HFFc6 (cell line): ENCODE measurements around the gene ZSCAN10. TPM values are rescaled to one million over a fixed set of nuclear protein-coding genes. Genes with fewer than 3 reads are reported as not detected.

Experiments
- DNase-seq: peaks from one replicate; pipeline ENCODE4 v3.0.0-alpha.2; 2018
- H3K27ac Mint-ChIP-seq: 2 replicates; pipeline ENCODE4 v1.8.0; 2020; ENCODE audit warnings: mild to moderate bottlenecking, mixed read lengths
- H3K27me3 Mint-ChIP-seq: 2 replicates; pipeline ENCODE4 v1.8.0; 2021; ENCODE audit warnings: mild to moderate bottlenecking, moderate library complexity, mixed read lengths; ENCODE audit not compliant: insufficient read depth
- H3K36me3 Mint-ChIP-seq: 2 replicates; pipeline ENCODE4 v1.8.0; 2021; ENCODE audit warnings: low read depth, mixed read lengths
- H3K4me1 Mint-ChIP-seq: 2 replicates; pipeline ENCODE4 v1.8.0; 2020; ENCODE audit warnings: low read depth, mixed read lengths
- H3K4me3 Mint-ChIP-seq: 2 replicates; pipeline ENCODE4 v1.8.0; 2020; ENCODE audit warnings: mild to moderate bottlenecking, moderate library complexity, mixed read lengths
- H3K9me3 Mint-ChIP-seq: 2 replicates; pipeline ENCODE4 v1.8.0; 2020; ENCODE audit warnings: mild to moderate bottlenecking, mixed read lengths
- CTCF ChIP-seq: fragments of 200-600 bp; sonication (generic); IDR thresholded peaks from 2 replicates; pipeline ENCODE4 v1.5.0; 2021; ENCODE audit warnings: antibody characterized with exemption, mild to moderate bottlenecking
- total RNA-seq, 6 experiments: library from RNA; stranded (reverse); fragmentation: NEBNext Ultra II Directional; extraction: Animal tissue kit (Norgen Biotek cat#: 25700); gene quantifications; 2 replicates in 1 of 6; 3 replicates in 5 of 6; pipeline ENCODE4 v1.2.3, GENCODE V29; 2021

ZSCAN10 gene
- total RNA-seq, 6 experiments from 2014 or later, result not detected

- H3K27ac Mint-ChIP-seq, result no peak overlapping the region
- H3K9me3 Mint-ChIP-seq, result no peaks in the 10 kb centered on the region
- peaks cover 2% of the 10 kb centered on the region; the same call in 1 of the 2 replicates for H3K27me3 Mint-ChIP-seq
- no peak for DNase-seq
- no peak for TF ChIP-seq CTCF
- H3K36me3 Mint-ChIP-seq, result peaks cover 10% of the 10 kb centered on the region
- H3K4me3 Mint-ChIP-seq, result no peak overlapping the region
- H3K4me1 Mint-ChIP-seq, result peaks cover 24% of the 10 kb centered on the region
Observed at GRCh38 chr16:3137267-3137666, 38.2 kb upstream of the ZSCAN10 start.

- peak overlapping the region; percentile 99 for H3K4me3 Mint-ChIP-seq
- no peak for DNase-seq
- peaks cover 2% of the 10 kb centered on the region; the same call in 1 of the 2 replicates for H3K27me3 Mint-ChIP-seq
- no peak for TF ChIP-seq CTCF
- peak overlapping the region; percentile 84 for H3K27ac Mint-ChIP-seq
- peaks cover 24% of the 10 kb centered on the region for H3K4me1 Mint-ChIP-seq
- no peaks in the 10 kb centered on the region for H3K9me3 Mint-ChIP-seq
- H3K36me3 Mint-ChIP-seq, result peaks cover 6% of the 10 kb centered on the region; the same call in 1 of the 2 replicates
Observed at GRCh38 chr16:3135126-3135715, 36.1 kb upstream of the ZSCAN10 start.

- Mint-ChIP-seq H3K27ac (peak within 1 kb of the TSS; percentile 96), H3K4me1 (peaks cover 25% of the 10 kb centered on the region), H3K4me3 (peak within 1 kb of the TSS; percentile 99), H3K36me3 (peaks cover 10% of the 10 kb centered on the region; the same call in 1 of the 2 replicates), H3K27me3 (peaks cover 2% of the 10 kb centered on the region; the same call in 1 of the 2 replicates), H3K9me3 (no peaks in the 10 kb centered on the region)
- peak; percentile 98 for DNase-seq
- TF ChIP-seq CTCF, result no peak
Observed at GRCh38 chr16:3134338-3135125, 35.4 kb upstream of the ZSCAN10 start, which contains the start of gene ZNF213. Gene ZNF213, plus strand, starts transcription at chr16:3135029. Its CDS starts 2,252 bp downstream, at chr16:3137281.

GRCh38 chr16:3133844-3134243, 34.8 kb upstream of the ZSCAN10 start:
- no peak for TF ChIP-seq CTCF
- Mint-ChIP-seq H3K27ac (peak overlapping the region; percentile 96), H3K9me3 (no peaks in the 10 kb centered on the region), H3K27me3 (peaks cover 2% of the 10 kb centered on the region; the same call in 1 of the 2 replicates), H3K36me3 (peaks cover 11% of the 10 kb centered on the region; the same call in 1 of the 2 replicates), H3K4me1 (peaks cover 26% of the 10 kb centered on the region), H3K4me3 (peak overlapping the region; percentile 99)
- DNase-seq, result no peak

GRCh38 chr16:3131755-3132377, 32.8 kb upstream of the ZSCAN10 start:
- Mint-ChIP-seq H3K36me3 (peaks cover 16% of the 10 kb centered on the region; the same call in 1 of the 2 replicates), H3K4me3 (no peak overlapping the region), H3K27me3 (peaks cover 2% of the 10 kb centered on the region; the same call in 1 of the 2 replicates), H3K9me3 (no peaks in the 10 kb centered on the region), H3K27ac (no peak overlapping the region; the same call in 1 of the 2 replicates), H3K4me1 (peaks cover 26% of the 10 kb centered on the region)
- DNase-seq, result peak; percentile 23
- peak; percentile 75 for TF ChIP-seq CTCF
